ENCODE measurements around the gene MTAP. TPM values are rescaled to one million over a fixed set of nuclear protein-coding genes. Genes with fewer than 3 reads are reported as not detected.

MTAP gene
- total RNA-seq, 1 experiment from 2014 or later, result 326 TPM

GRCh38 chr9:21801683-21802417, 586 bp upstream of the MTAP start:
- Histone ChIP-seq H3K4me3 (replicated peaks in 1 of 2; ENCODE audit: low read depth in 1 of 2, low read length in 2 of 2) (peak overlapping the region; percentile 57 to 95), H3K4me2 (ENCODE audit: low read length) (peak overlapping the region; percentile 88), H3K9me3 (ENCODE audit: control insufficient read depth in 1 of 2, insufficient read depth in 1 of 2, low read depth in 1 of 2, low read length in 2 of 2) (no peaks in the 10 kb centered on the region), H3K9ac (ENCODE audit: low read length) (peak overlapping the region; percentile 96), H3K4me1 (ENCODE audit: control insufficient read depth in 1 of 2, insufficient read depth in 2 of 2, low read length in 2 of 2) (peaks cover 43 to 59% of the 10 kb centered on the region in 2 experiments), H3K9me2 (ENCODE audit: insufficient read depth) (peaks cover 4% of the 10 kb centered on the region; the same call in 1 of the 2 replicates), H3K27ac (ENCODE audit: low read depth, low read length) (peak overlapping the region; percentile 98), H3K27me3 (ENCODE audit: insufficient read depth, low read length) (no peaks in the 10 kb centered on the region), H4K20me1 (ENCODE audit: insufficient read depth) (peaks cover 24% of the 10 kb centered on the region; the same call in 1 of the 2 replicates), H3K79me2 (ENCODE audit: insufficient read depth, low read length) (peaks cover 61% of the 10 kb centered on the region), H3K36me3 (ENCODE audit: control insufficient read depth in 1 of 2, insufficient read depth in 2 of 2, low read length in 2 of 2) (peaks cover 16 to 25% of the 10 kb centered on the region in 2 experiments; a peak in 2 of 4 replicates), H2AFZ (ENCODE audit: low read depth, low read length, poor library complexity, severe bottlenecking) (no peak overlapping the region)
- ChIA-PET CTCF (interaction anchor here (1.3 kb wide), 1 partner anchor 12 kb away, joined by 5 read pairs; no protein-coding TSS in a partner anchor), POLR2A (interaction anchor here (0.6 to 2.6 kb wide), 12 partner anchors 10 to 336 kb away, joined by 3 to 7 read pairs (median 3); no protein-coding TSS in a partner anchor), RAD21 (ENCODE audit: low non-redundant PET in 1 of 2, low total read pairs in 2 of 2, uncharacterized antibody in 2 of 2, unreplicated experiment in 2 of 2) (no interaction called here)
- intact Hi-C loops (cut with micrococcal nuclease), result loop anchor here (1.0 kb wide), 1 partner anchor 221 kb away; no protein-coding TSS in a partner anchor
- DNase-seq (ENCODE audit: low read depth, low spot score), result peak; percentile 82
- peak; percentile 11 for TF ChIP-seq YY1 (IDR thresholded peaks at IDR 0.05; ENCODE audit: extremely low read depth, insufficient replicate concordance, low read depth, low read length)
- no peak for TF ChIP-seq ATF3 (IDR thresholded peaks at IDR 0.05)
- TF ChIP-seq, protein P1, sequence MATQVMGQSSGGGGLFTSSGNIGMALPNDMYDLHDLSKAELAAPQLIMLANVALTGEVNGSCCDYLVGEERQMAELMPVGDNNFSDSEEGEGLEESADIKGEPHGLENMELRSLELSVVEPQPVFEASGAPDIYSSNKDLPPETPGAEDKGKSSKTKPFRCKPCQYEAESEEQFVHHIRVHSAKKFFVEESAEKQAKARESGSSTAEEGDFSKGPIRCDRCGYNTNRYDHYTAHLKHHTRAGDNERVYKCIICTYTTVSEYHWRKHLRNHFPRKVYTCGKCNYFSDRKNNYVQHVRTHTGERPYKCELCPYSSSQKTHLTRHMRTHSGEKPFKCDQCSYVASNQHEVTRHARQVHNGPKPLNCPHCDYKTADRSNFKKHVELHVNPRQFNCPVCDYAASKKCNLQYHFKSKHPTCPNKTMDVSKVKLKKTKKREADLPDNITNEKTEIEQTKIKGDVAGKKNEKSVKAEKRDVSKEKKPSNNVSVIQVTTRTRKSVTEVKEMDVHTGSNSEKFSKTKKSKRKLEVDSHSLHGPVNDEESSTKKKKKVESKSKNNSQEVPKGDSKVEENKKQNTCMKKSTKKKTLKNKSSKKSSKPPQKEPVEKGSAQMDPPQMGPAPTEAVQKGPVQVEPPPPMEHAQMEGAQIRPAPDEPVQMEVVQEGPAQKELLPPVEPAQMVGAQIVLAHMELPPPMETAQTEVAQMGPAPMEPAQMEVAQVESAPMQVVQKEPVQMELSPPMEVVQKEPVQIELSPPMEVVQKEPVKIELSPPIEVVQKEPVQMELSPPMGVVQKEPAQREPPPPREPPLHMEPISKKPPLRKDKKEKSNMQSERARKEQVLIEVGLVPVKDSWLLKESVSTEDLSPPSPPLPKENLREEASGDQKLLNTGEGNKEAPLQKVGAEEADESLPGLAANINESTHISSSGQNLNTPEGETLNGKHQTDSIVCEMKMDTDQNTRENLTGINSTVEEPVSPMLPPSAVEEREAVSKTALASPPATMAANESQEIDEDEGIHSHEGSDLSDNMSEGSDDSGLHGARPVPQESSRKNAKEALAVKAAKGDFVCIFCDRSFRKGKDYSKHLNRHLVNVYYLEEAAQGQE (IDR thresholded peaks at IDR 0.05; ENCODE audit: low read depth), result no peak
- TF ChIP-seq, protein P2, sequence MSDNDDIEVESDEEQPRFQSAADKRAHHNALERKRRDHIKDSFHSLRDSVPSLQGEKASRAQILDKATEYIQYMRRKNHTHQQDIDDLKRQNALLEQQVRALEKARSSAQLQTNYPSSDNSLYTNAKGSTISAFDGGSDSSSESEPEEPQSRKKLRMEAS (IDR thresholded peaks at IDR 0.05), result peak; percentile 64; the same call in 1 of the 2 replicates
- TF ChIP-seq, protein P3, sequence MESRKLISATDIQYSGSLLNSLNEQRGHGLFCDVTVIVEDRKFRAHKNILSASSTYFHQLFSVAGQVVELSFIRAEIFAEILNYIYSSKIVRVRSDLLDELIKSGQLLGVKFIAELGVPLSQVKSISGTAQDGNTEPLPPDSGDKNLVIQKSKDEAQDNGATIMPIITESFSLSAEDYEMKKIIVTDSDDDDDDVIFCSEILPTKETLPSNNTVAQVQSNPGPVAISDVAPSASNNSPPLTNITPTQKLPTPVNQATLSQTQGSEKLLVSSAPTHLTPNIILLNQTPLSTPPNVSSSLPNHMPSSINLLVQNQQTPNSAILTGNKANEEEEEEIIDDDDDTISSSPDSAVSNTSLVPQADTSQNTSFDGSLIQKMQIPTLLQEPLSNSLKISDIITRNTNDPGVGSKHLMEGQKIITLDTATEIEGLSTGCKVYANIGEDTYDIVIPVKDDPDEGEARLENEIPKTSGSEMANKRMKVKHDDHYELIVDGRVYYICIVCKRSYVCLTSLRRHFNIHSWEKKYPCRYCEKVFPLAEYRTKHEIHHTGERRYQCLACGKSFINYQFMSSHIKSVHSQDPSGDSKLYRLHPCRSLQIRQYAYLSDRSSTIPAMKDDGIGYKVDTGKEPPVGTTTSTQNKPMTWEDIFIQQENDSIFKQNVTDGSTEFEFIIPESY (IDR thresholded peaks at IDR 0.05; ENCODE audit: extremely low read depth, insufficient replicate concordance, low read length), result peak; percentile 90
- TF ChIP-seq SRF (IDR thresholded peaks at IDR 0.05; ENCODE audit: low read depth), result peak; percentile 76
- no peak for TF ChIP-seq RAD21 (IDR thresholded peaks at IDR 0.05; ENCODE audit: low read depth)
- TF ChIP-seq, protein P4, sequence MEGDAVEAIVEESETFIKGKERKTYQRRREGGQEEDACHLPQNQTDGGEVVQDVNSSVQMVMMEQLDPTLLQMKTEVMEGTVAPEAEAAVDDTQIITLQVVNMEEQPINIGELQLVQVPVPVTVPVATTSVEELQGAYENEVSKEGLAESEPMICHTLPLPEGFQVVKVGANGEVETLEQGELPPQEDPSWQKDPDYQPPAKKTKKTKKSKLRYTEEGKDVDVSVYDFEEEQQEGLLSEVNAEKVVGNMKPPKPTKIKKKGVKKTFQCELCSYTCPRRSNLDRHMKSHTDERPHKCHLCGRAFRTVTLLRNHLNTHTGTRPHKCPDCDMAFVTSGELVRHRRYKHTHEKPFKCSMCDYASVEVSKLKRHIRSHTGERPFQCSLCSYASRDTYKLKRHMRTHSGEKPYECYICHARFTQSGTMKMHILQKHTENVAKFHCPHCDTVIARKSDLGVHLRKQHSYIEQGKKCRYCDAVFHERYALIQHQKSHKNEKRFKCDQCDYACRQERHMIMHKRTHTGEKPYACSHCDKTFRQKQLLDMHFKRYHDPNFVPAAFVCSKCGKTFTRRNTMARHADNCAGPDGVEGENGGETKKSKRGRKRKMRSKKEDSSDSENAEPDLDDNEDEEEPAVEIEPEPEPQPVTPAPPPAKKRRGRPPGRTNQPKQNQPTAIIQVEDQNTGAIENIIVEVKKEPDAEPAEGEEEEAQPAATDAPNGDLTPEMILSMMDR (IDR thresholded peaks at IDR 0.05 in 2 of 3, conservative IDR thresholded peaks at IDR 0.05 in 1 of 3; ENCODE audit: borderline replicate concordance in 1 of 3, insufficient read depth in 1 of 3, low read depth in 2 of 3, low read length in 2 of 3), result no peak
- peak; percentile 19 for TF ChIP-seq POLR2A (IDR thresholded peaks at IDR 0.05; ENCODE audit: borderline replicate concordance, extremely low read depth, insufficient read depth, insufficient read length)
- TF ChIP-seq ZFX (IDR thresholded peaks at IDR 0.05), result peak; percentile 61; the same call in 1 of the 2 replicates
- no peak for TF ChIP-seq CEBPB (IDR thresholded peaks at IDR 0.05; ENCODE audit: low read depth)
- TF ChIP-seq POLR2AphosphoS5 (IDR thresholded peaks at IDR 0.05; ENCODE audit: low read depth, low read length), result peak; percentile 33; the same call in 1 of the 2 replicates
- ATAC-seq, result peak; percentile 64
- BruUV-seq (replicated peaks), result TSS peak; percentile 91

All from HCT116 (cell line).